Measurements from ENCODE around the gene ATAD2B.

DNA sequence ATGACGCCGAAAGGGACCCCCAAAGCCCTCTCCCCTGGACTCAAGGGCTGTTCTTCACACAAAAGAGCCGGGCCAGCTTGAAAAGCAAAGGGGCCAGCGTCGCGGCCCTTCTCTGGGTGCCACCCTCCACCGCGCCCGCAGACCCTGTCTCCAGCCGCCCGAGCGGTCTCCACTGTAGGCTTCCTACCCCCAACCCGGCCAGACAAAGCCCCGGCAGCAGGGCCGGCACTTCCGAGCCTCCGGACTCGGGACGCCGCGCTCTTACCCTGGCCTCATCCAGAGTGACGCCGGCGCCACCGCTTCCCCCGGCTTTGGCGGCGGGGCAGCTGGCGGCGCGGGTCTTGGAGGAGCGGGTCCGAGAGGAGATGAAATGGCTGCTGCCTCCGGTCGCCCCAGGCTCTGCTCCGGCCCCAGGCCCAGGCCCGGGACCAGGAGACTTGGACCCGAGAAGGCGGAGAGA is 603 bp downstream of the ATAD2B start:
- TF ChIP-seq, protein P1, sequence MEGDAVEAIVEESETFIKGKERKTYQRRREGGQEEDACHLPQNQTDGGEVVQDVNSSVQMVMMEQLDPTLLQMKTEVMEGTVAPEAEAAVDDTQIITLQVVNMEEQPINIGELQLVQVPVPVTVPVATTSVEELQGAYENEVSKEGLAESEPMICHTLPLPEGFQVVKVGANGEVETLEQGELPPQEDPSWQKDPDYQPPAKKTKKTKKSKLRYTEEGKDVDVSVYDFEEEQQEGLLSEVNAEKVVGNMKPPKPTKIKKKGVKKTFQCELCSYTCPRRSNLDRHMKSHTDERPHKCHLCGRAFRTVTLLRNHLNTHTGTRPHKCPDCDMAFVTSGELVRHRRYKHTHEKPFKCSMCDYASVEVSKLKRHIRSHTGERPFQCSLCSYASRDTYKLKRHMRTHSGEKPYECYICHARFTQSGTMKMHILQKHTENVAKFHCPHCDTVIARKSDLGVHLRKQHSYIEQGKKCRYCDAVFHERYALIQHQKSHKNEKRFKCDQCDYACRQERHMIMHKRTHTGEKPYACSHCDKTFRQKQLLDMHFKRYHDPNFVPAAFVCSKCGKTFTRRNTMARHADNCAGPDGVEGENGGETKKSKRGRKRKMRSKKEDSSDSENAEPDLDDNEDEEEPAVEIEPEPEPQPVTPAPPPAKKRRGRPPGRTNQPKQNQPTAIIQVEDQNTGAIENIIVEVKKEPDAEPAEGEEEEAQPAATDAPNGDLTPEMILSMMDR (IDR thresholded peaks at IDR 0.05 in 4 of 5, conservative IDR thresholded peaks at IDR 0.05 in 1 of 5), result no peak
- TF ChIP-seq POLR2A (IDR thresholded peaks at IDR 0.05), result no peak

Measured in gastrocnemius medialis (tissue), 4 donors.